ENCODE data around the gene GNB1L. TPM values are rescaled to one million over a fixed set of nuclear protein-coding genes. Genes with fewer than 3 reads are reported as not detected.

The GNB1L gene
- total RNA-seq, 1 donor from 2014 or later, result 11.5 TPM

GRCh38 chr22:19831016-19831415 is 23.7 kb downstream of the GNB1L start:
- no peak overlapping the region for H3K4me3 ChIP-seq (ENCODE audit: low read depth, low read length)
- no peak for DNase-seq (ENCODE audit: low read depth)
- TF ChIP-seq CTCF (conservative IDR thresholded peaks at IDR 0.05; ENCODE audit: low read depth, low read length), result no peak

GRCh38 chr22:19828035-19828401 is 26.7 kb downstream of the GNB1L start:
- DNase-seq (ENCODE audit: low read depth), result no peak
- no peak overlapping the region for H3K4me3 ChIP-seq (ENCODE audit: low read depth, low read length)
- no peak for TF ChIP-seq CTCF (conservative IDR thresholded peaks at IDR 0.05; ENCODE audit: low read depth, low read length)

GRCh38 chr22:19827341-19828034 is 27.2 kb downstream of the GNB1L start:
- TF ChIP-seq CTCF (conservative IDR thresholded peaks at IDR 0.05; ENCODE audit: low read depth, low read length), result no peak
- no peak overlapping the region for H3K4me3 ChIP-seq (ENCODE audit: low read depth, low read length)
- DNase-seq (ENCODE audit: low read depth), result no peak

GRCh38 chr22:19826619-19826950 is 28.1 kb downstream of the GNB1L start:
- no peak overlapping the region for H3K4me3 ChIP-seq (ENCODE audit: low read depth, low read length)
- DNase-seq (ENCODE audit: low read depth), result no peak
- TF ChIP-seq CTCF (conservative IDR thresholded peaks at IDR 0.05; ENCODE audit: low read depth, low read length), result no peak

GRCh38 chr22:19825904-19826618 is 28.6 kb downstream of the GNB1L start:
- no peak overlapping the region for H3K4me3 ChIP-seq (ENCODE audit: low read depth, low read length)
- DNase-seq (ENCODE audit: low read depth), result no peak
- TF ChIP-seq CTCF (conservative IDR thresholded peaks at IDR 0.05; ENCODE audit: low read depth, low read length), result no peak

GRCh38 chr22:19824926-19825339 is 29.7 kb downstream of the GNB1L start:
- no peak overlapping the region for H3K4me3 ChIP-seq (ENCODE audit: low read depth, low read length)
- no peak for TF ChIP-seq CTCF (conservative IDR thresholded peaks at IDR 0.05; ENCODE audit: low read depth, low read length)
- DNase-seq (ENCODE audit: low read depth), result no peak
